VCaP (cell line): ENCODE measurements around the gene CDKN2AIPNL.

Source experiments
- H3K27ac ChIP-seq: fragments of 450-650 bp; 2 replicates; pipeline ENCODE4 v1.5.1; 2017
- CTCF ChIP-seq: fragments of 450-650 bp; conservative IDR thresholded peaks from 2 replicates; pipeline ENCODE4 v1.5.1; 2017; ENCODE audit warnings: mild to moderate bottlenecking, moderate library complexity

Gene CDKN2AIPNL

GRCh38 chr5:134446938-134447337 lies 35.3 kb upstream of the CDKN2AIPNL start:
- no peak overlapping the region for H3K27ac ChIP-seq
- TF ChIP-seq CTCF, result no peak

- TF ChIP-seq CTCF, result no peak
- H3K27ac ChIP-seq, result no peak overlapping the region
Measured at GRCh38 chr5:134445856-134446818, 34.5 kb upstream of the CDKN2AIPNL start.

- TF ChIP-seq CTCF, result no peak
- no peak overlapping the region for H3K27ac ChIP-seq
Measured at GRCh38 chr5:134444941-134445471, 33.3 kb upstream of the CDKN2AIPNL start.

GRCh38 chr5:134440201-134440755 lies 28.6 kb upstream of the CDKN2AIPNL start:
- TF ChIP-seq CTCF, result no peak
- H3K27ac ChIP-seq, result no peak overlapping the region

- TF ChIP-seq CTCF, result no peak
- H3K27ac ChIP-seq, result no peak overlapping the region
Measured at GRCh38 chr5:134439210-134439654, 27.6 kb upstream of the CDKN2AIPNL start.

- H3K27ac ChIP-seq, result no peak overlapping the region
- no peak for TF ChIP-seq CTCF
Measured at GRCh38 chr5:134438721-134439123, 27.0 kb upstream of the CDKN2AIPNL start.

GRCh38 chr5:134437847-134438581 lies 26.3 kb upstream of the CDKN2AIPNL start:
- H3K27ac ChIP-seq, result peak overlapping the region; percentile 68

More at GRCh38 chr5:134437847-134438581, 26.3 kb upstream of the CDKN2AIPNL start:
- TF ChIP-seq CTCF, result no peak
